DMS153 (cell line): ENCODE data around the gene SUPT4H1.
"Not testable (repeated sequence)": the region's sequence is repeated elsewhere in the genome, so short reads cannot be mapped to it uniquely, and the experiment has no call there.

Experiments
- DNase-seq: peaks from one replicate; lab custom pipeline; 2025; lab: John Stamatoyannopoulos, UW

Gene SUPT4H1

DNA sequence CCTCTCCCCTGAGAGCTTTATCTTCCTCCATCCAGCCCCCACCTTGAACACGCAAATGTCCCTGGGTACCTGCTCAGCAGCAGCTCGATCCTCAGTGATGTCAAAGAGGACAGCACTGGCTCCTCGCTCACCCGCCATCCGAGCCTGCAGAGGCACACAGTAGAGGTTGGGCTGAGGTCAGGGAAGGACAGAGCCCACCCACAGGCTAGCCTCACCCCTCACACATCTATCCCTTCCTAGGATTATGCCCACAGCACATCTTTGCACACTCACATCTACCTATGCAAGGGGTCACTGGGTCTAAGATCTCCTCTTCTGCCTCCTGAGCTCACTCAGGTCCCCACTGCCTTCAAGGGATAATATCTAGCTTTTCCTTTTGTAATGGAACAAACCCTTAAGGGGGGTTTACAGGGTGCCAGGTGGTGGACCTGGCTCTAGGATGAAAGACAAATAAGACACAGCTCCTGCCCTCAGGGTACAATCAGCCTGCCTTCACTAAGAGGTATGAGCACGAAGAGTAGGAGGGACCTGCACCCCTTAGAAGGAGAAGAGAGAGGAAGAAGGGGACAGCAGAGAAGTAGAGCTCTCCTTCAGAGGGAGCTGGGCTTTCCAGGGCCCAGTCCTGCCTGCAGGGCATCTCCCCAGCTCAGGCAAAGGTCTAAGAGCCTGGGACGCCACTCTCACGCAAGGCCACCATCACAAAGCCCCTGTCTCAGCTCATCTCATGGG lies 11.6 kb upstream of the SUPT4H1 start:
- DNase-seq, result no peak

- DNase-seq, result no peak
Observed at GRCh38 chr17:58362368-58363014, 10.5 kb upstream of the SUPT4H1 start.

DNA sequence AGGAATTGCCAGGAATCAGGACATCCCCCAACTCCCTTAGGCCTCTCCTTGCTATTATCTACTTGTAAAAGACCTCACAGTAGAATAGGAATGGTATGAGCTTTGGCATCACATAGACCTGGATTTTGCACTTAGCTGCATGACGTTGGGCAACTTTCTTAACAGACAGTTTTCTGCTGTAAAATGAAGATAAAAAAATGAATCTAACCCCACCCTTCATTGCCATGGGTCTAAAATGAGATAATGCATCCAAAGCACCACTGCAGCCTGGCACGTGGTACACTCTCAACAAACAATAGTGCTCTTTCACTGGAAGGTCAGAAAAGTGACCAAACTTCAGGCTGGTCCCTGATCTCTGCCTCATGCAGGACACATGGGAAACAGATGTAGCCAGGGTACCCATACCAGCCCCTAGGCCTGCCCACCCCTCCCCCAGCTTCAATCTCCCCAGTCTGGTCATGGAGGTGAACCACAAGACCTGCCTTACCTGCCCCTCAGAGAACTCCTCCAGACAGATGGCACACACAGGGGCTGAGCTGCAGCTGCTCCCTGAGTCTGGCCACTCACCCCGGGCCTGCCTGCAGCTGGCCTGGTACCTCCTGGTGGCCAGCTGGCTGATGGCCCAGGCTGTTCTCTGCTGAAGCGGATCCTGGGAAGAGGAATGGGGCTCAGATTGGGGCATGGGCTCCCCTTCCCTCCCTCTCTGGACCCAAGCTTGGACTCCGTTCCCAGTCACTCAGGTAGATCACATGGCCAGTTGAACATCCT lies 8.5 kb upstream of the SUPT4H1 start:
- no peak for DNase-seq

GRCh38 chr17:58358408-58359172 lies 6.6 kb upstream of the SUPT4H1 start:
- DNase-seq, result no peak

DNA sequence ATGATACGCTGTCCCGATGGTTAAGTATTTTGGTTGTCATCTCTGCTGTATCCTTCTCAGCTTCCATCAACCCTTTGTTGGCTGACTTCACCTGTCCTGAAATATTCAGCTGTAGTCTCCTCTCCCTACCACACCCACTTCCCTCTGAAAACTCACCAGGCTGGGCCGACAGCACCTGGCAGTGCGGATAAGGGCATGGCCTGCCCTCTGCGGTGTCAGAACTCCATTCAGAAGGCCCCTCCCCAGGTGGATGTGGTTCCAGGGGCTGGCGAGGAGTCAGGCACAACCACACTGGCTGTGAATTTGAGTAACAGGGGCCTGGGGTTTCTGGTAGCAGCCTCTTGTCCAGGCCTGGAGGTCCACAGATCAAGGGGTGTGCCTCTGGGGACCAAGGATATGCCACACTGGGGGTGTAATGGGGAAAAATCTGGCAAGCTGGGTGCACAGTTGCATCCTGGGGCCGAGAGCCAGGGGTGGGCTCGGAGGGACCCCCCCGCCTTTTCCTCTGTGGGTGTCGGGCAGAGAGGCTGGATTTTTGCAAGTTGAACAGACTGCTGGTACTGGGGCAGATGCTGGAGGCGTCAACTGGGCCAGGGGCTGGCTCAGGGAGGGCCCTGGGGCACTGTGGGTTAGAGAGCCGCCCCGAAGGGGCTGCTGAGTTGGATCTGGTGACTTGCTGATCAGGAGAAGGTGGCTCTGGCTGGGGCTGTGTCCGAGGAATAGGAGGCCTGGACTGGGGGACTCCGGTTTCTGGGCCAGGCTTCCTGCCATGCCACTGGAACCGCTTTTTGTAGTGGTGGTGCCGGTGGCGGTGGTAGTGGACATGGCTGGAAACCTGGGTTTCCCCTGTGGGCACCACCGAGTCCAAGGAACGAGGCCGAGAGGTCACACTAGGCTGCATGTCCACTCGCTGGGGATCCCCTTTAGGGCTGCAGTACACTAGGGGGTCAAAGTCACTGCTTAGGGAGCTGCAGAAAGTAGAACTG lies 5.6 kb upstream of the SUPT4H1 start:
- DNase-seq, result no peak

- no peak for DNase-seq
Observed at GRCh38 chr17:58356231-58356630, 4.2 kb upstream of the SUPT4H1 start.

DNA sequence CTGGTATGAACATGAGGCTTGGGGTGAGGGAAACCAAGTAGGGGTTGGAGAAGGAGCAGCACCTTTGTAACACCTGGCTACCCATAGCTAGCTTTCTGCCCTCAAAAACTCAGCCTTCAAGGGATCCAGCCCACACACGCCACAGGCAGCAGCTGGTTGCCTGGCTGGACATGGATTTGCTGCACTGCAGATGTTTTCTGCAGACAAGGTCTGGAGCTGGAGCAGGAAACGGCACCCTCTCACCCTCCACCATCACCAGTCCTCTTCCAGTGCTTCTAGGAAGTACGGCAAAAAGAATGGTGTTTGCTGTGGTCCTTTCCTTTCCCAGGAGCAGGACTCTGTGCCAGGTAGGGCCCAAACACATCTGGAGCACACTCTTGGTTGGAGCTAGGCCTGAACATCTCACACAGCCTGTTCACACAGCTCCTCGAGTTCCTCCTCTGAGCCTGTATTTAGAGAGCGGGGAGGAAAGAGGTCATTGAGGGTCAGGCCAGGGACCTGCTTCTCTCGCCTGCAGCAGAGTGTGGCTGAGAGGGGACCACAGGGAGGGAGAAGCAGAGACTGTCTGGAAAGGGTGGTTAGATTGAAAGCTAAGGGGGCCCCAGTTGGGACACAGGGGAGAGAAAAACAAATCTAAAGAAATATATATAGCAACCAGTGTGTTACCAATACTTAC lies 2.7 kb upstream of the SUPT4H1 start:
- no peak for DNase-seq

GRCh38 chr17:58353389-58353825 lies 1.4 kb upstream of the SUPT4H1 start:
- DNase-seq, result no peak

DNA sequence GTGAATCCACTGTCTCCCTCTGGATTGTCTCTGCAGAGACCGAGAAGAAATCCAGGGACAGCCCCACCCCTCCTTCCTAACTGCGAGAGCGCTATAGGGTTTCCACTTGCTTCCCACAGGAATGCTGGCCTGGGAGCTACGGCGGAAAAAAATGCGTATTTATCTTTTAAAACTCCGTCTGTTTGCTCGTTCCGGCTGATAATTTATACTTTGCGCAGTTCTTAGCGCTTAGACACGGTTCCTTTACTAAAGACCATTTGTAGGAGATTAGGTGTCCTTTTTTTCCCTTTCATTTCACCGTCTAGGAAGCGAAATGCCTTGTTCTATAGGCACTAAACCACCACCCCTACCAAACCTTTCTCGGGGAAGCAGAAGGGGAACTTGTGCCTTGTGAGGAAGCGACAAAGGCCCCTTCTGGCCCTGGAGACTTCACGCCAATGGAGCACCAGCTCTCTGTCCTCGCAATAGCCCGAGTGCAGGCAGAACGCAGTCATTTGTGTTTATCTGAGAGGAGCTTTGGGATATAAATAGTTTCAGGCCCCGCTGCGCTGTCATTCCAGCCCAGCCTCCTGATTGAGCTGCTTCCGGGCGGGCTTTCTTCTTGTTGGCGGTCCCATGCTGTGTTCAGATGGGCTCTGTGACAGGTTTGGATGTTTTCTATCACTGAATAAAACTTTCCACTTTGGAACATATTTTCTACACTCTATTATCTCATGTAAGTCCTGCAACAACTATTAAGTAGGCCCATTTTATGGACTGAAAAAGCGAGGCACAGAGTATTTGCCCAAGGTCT lies 791 bp upstream of the SUPT4H1 start:
- no peak for DNase-seq

GRCh38 chr17:58351182-58351581 lies 819 bp downstream of the SUPT4H1 start:
- no peak for DNase-seq

DNA sequence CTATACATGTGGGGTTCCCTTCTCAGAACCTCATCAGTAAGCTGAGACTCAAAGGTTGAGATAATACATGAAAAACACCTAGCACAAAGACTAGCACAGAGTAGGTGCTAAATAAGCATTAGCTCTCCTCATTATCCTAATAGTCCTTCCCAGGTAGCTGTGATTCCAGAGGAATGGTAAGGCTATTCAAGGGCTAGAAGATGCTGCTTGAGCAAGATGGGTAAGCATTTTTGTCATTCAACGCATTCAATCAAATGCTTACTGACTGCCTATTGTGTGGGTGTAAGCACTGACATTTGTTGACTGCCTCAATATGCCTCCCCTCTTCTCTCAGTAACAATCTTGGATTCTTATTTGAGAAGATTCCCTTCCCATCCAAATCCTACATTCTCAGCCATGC lies 4.0 kb downstream of the SUPT4H1 start:
- DNase-seq, result no peak

DNA sequence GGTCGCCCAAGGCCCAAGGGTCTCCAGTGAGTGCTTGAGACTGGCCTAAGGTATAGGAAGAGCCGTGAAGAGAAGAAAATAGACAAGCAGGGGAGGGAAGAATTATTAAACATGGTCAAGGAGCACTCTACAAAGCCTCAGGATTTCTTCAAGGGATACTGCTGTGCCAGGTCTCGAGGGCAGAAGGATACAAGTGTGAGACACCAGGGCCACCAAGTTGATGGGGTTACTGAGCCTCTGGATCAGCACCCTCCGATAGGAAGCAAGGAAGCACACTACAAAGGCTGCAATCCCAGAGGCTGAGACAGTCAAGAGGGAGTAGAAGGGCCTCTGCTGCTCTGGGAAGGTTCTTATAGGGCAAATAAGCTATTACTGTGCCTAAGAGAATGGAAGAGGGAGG lies 6.5 kb downstream of the SUPT4H1 start:
- DNase-seq, result no peak

DNA sequence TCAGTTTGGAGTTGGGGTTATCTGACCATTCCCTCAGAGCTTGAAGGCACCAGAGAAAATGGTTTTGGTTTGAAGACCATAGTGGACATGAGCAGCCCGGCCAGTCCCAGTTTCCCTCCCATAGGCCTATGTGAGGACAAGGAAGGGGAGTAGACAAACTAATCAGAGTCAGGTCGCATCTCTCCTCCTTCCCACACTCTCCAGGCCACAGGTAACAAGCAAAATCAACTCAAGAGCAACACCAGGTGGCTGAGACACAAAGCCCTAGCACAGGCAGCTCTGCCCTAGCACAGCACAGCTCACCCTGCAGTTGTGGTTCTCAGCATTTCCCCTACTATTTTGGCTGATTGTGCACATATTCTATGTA lies 7.2 kb downstream of the SUPT4H1 start:
- no peak for DNase-seq

- no peak for DNase-seq
Observed at GRCh38 chr17:58344047-58344790, 7.8 kb downstream of the SUPT4H1 start.

- no peak for DNase-seq
Observed at GRCh38 chr17:58343131-58343530, 8.9 kb downstream of the SUPT4H1 start.

GRCh38 chr17:58341861-58342475 lies 10.0 kb downstream of the SUPT4H1 start:
- no peak for DNase-seq

DNA sequence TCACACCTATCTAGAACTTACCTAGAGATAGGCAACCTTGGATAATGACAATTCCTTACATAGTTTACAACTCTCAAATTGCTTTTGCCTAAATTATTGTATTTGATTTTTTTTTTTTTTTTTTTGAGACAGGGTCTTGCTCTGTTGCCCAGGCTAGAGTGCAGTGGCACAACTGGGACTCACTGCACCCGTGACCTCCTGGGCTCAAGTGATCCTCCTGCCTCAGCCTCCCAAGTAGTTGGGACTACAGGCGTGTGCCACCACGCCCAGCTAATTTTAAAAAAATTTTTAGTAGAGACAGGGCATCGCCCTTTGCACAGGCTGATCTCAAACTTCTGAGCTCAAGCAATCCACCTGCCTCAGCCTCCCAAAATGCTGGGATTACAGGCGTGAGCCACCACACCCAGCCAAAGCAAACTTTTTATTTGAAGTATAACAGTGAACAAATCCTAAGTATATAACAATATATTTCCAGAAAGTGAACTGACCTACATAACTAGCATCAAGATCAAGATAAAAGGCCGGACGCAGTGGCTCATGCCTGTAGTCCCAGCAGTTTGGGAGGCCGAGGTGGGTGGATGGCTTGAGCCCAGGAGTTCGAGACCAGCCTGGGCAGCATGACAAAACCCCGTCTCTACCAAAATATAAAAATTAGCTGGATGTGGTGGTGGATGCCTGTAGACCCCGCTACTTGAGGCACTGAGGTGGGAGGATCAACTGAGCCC lies 10.7 kb downstream of the SUPT4H1 start:
- not testable (repeated sequence) for DNase-seq

DNA sequence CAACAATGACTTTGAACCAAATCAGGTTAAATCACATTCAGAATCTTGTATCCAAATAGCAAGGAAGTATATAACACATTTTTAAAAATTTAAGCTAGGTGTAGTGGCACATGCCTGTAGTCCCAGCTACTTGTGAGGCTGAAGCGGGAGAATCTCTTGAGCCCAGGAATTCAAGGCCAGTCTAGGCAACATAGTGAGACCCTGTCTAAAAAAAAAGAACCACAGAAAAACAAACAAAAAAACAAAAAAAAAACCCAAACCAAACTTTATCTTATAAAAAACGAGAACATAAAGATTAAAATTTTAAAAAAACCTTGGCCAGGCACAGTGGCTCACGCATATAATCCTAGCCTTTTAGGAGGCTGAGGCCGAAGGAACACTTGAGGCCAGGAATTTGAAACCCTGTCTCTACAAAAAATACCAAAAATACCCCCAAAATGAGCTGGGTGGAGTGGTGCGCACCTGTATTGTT lies 11.6 kb downstream of the SUPT4H1 start:
- DNase-seq, result no peak
